ENCODE results near the gene SEPTIN8. TPM values are rescaled to one million over a fixed set of nuclear protein-coding genes. Genes with fewer than 3 reads are reported as not detected.

SEPTIN8 gene
- total and polyA plus RNA-seq, 2 of the 8 experiments (the other 6 are each of a cell fraction or from before 2014, with no cell fraction given) = 21.2 to 33.0 TPM

DNA sequence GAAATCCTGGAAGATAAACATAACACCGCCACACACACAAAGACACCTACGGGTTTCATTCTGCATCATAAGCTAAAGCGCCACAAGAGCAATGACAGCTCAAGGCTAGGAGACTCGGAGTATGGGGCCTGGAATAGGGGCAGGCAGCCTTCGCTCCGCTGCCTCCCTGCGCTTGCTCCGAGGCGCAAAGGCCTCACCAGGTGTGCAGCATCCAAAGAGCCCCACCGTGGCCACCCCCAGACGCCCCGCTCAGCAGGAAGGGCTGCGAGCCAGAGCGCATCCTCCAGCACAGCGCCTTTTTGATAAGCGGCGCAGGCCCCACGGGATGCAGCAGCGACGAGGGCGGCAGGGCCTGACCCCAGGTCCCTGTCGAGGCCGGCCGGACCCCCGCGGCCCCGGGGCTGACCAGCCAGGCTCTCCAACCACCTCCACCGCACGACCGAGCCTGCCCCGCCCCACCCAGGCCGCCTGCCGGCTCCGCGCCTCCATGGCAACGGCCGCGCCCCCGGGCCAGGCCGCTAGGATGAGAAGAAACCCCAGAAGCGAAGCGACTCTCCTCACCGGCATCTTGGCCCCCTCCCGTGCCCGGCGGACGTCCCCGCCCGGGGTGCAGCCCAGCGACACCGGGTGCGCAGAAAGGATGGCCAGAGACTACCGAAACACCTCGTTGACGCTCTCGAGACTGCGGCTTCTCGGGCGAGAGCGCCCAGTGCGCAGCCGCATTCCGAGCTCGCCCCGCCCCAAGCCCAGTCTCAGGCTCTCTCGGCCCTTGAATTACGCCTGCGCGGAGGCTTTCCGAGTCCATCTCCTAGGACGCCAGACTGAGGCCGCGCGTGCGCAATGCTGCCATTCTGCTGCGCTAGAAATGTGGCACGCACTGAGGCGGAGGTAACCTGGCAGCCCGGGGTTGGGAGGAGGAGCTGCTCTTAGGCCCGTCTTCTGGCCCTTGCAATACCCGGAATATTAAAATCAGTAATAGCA is 39.9 kb downstream of the SEPTIN8 start, which contains the start of gene KIF3A (continued):
- TF ChIP-seq JUN (IDR thresholded peaks at IDR 0.05; ENCODE audit: low read depth, low read length) = no peak
- peak; percentile 88 for TF ChIP-seq NRF1 (IDR thresholded peaks at IDR 0.05; ENCODE audit: low read depth, low read length)
- TF ChIP-seq NANOG (IDR thresholded peaks at IDR 0.05; ENCODE audit: insufficient read depth, low read depth, low read length, poor library complexity, severe bottlenecking) = no peak

All from H1 (cell line).